ENCODE measurements around the gene PLEKHH2. TPM values are rescaled to one million over a fixed set of nuclear protein-coding genes. Genes with fewer than 3 reads are reported as not detected.

The PLEKHH2 gene
- total and polyA plus RNA-seq, 2 of the 13 experiments (the other 11 are each of a cell fraction or from before 2014, with no cell fraction given): 1.1 to 3.0 TPM

DNA sequence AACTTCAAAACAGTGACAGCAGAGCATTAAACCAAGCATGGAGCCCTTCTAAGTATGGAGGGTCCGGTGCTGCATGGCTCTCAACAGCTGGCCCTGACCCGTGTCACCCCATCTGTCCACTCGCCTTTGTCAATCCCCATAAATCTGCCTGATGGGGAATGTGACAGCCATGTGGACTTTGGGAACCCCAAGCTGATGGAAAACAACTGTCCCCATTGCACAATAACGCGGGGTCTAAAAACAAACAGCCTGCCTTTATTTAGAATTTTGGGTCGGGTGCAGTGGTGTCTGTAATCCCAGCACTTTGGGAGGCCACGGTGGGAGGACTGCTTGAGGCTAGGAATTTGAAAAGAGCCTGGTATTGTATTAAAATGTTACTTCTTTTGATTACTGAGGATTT, 24.1 kb upstream of the PLEKHH2 start (continued):
- TF ChIP-seq, protein P1, sequence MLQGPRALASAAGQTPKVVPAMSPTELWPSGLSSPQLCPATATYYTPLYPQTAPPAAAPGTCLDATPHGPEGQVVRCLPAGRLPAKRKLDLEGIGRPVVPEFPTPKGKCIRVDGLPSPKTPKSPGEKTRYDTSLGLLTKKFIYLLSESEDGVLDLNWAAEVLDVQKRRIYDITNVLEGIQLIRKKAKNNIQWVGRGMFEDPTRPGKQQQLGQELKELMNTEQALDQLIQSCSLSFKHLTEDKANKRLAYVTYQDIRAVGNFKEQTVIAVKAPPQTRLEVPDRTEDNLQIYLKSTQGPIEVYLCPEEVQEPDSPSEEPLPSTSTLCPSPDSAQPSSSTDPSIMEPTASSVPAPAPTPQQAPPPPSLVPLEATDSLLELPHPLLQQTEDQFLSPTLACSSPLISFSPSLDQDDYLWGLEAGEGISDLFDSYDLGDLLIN (CRISPR knock-in tag; IDR thresholded peaks at IDR 0.05; ENCODE audit: borderline replicate concordance): no peak
- TF ChIP-seq ZMYM4 (CRISPR knock-in tag; IDR thresholded peaks at IDR 0.05) (peak; percentile 72), MEIS2 (CRISPR knock-in tag; IDR thresholded peaks at IDR 0.05) (peak; percentile 83; the same call in 1 of the 2 replicates), TEAD3 (CRISPR knock-in tag; optimal IDR thresholded peaks at IDR 0.05; ENCODE audit: borderline replicate concordance) (no peak), RXRA (CRISPR knock-in tag; IDR thresholded peaks at IDR 0.05) (no peak), ARID2 (CRISPR knock-in tag; IDR thresholded peaks at IDR 0.05; ENCODE audit: borderline replicate concordance) (no peak), ZNF264 (CRISPR knock-in tag; IDR thresholded peaks at IDR 0.05) (no peak), HOXA5 (CRISPR knock-in tag; IDR thresholded peaks at IDR 0.05) (0 out of 2 replicates have a peak, but pooled peaks have one; percentile 63), POLR2AphosphoS5 (IDR thresholded peaks at IDR 0.05; ENCODE audit: low read depth, low read length) (no peak), ZNF234 (CRISPR knock-in tag; conservative IDR thresholded peaks at IDR 0.05) (no peak), HNRNPUL1 (IDR thresholded peaks at IDR 0.05; ENCODE audit: low read depth, low read length) (no peak), SOX5 (CRISPR knock-in tag; IDR thresholded peaks at IDR 0.05; ENCODE audit: borderline replicate concordance) (peak; percentile 58; the same call in 1 of the 2 replicates), KAT8 (CRISPR knock-in tag; IDR thresholded peaks at IDR 0.05) (no peak), SPEN (CRISPR knock-in tag; IDR thresholded peaks at IDR 0.05; ENCODE audit: low read depth) (no peak), DMAP1 (CRISPR knock-in tag; IDR thresholded peaks at IDR 0.05) (no peak), FOXP1 (IDR thresholded peaks at IDR 0.05) (no peak), FOXP1 (CRISPR knock-in tag; IDR thresholded peaks at IDR 0.05) (peak; percentile 54; the same call in 1 of the 2 replicates), SP1 (IDR thresholded peaks at IDR 0.05) (no peak), SP1 (CRISPR knock-in tag; IDR thresholded peaks at IDR 0.05) (no peak), ELF3 (CRISPR knock-in tag; IDR thresholded peaks at IDR 0.05) (no peak), ZC3H4 (CRISPR knock-in tag; IDR thresholded peaks at IDR 0.05; ENCODE audit: borderline replicate concordance) (no peak), ZNF615 (CRISPR knock-in tag; IDR thresholded peaks at IDR 0.05; ENCODE audit: borderline replicate concordance) (no peak), ZNF577 (CRISPR knock-in tag; IDR thresholded peaks at IDR 0.05; ENCODE audit: borderline replicate concordance, low read depth) (no peak), ZNF768 (CRISPR knock-in tag; IDR thresholded peaks at IDR 0.05) (no peak), FOXJ3 (CRISPR knock-in tag; IDR thresholded peaks at IDR 0.05; ENCODE audit: borderline replicate concordance) (peak; percentile 31; the same call in 1 of the 2 replicates), MED1 (CRISPR knock-in tag; IDR thresholded peaks at IDR 0.05) (no peak), ETV6 (CRISPR knock-in tag; conservative IDR thresholded peaks at IDR 0.05) (no peak)
- TF ChIP-seq, protein P2, sequence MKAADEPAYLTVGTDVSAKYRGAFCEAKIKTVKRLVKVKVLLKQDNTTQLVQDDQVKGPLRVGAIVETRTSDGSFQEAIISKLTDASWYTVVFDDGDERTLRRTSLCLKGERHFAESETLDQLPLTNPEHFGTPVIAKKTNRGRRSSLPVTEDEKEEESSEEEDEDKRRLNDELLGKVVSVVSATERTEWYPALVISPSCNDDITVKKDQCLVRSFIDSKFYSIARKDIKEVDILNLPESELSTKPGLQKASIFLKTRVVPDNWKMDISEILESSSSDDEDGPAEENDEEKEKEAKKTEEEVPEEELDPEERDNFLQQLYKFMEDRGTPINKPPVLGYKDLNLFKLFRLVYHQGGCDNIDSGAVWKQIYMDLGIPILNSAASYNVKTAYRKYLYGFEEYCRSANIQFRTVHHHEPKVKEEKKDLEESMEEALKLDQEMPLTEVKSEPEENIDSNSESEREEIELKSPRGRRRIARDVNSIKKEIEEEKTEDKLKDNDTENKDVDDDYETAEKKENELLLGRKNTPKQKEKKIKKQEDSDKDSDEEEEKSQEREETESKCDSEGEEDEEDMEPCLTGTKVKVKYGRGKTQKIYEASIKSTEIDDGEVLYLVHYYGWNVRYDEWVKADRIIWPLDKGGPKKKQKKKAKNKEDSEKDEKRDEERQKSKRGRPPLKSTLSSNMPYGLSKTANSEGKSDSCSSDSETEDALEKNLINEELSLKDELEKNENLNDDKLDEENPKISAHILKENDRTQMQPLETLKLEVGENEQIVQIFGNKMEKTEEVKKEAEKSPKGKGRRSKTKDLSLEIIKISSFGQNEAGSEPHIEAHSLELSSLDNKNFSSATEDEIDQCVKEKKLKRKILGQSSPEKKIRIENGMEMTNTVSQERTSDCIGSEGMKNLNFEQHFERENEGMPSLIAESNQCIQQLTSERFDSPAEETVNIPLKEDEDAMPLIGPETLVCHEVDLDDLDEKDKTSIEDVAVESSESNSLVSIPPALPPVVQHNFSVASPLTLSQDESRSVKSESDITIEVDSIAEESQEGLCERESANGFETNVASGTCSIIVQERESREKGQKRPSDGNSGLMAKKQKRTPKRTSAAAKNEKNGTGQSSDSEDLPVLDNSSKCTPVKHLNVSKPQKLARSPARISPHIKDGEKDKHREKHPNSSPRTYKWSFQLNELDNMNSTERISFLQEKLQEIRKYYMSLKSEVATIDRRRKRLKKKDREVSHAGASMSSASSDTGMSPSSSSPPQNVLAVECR (CRISPR knock-in tag; IDR thresholded peaks at IDR 0.05; ENCODE audit: borderline replicate concordance): peak; percentile 30; the same call in 1 of the 2 replicates
- TF ChIP-seq, protein P3, sequence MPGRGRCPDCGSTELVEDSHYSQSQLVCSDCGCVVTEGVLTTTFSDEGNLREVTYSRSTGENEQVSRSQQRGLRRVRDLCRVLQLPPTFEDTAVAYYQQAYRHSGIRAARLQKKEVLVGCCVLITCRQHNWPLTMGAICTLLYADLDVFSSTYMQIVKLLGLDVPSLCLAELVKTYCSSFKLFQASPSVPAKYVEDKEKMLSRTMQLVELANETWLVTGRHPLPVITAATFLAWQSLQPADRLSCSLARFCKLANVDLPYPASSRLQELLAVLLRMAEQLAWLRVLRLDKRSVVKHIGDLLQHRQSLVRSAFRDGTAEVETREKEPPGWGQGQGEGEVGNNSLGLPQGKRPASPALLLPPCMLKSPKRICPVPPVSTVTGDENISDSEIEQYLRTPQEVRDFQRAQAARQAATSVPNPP (CRISPR knock-in tag; IDR thresholded peaks at IDR 0.05): no peak
